PC-3 (cell line): ENCODE results near the gene CCDC78.

Experiments
- CTCF ChIP-seq: fragments of 300-600 bp; sonication (generic); conservative IDR thresholded peaks from 2 replicates; pipeline ENCODE4 v1.5.1; 2017; ENCODE audit warnings: antibody characterized with exemption, low read depth, mild to moderate bottlenecking, low read length
- EZH2 ChIP-seq: fragments of 300-600 bp; sonication (generic); IDR thresholded peaks from one replicate; pipeline ENCODE4 v1.6.1; 2017; ENCODE audit warnings: antibody characterized with exemption, mild to moderate bottlenecking, low read length; ENCODE audit not compliant: unreplicated experiment
- EZH2phosphoT487 ChIP-seq: fragments of 300-600 bp; sonication (generic); IDR thresholded peaks from 2 replicates; pipeline ENCODE4 v1.6.1; 2018; ENCODE audit warnings: mild to moderate bottlenecking, antibody characterized with exemption, low read length, borderline replicate concordance

DNA sequence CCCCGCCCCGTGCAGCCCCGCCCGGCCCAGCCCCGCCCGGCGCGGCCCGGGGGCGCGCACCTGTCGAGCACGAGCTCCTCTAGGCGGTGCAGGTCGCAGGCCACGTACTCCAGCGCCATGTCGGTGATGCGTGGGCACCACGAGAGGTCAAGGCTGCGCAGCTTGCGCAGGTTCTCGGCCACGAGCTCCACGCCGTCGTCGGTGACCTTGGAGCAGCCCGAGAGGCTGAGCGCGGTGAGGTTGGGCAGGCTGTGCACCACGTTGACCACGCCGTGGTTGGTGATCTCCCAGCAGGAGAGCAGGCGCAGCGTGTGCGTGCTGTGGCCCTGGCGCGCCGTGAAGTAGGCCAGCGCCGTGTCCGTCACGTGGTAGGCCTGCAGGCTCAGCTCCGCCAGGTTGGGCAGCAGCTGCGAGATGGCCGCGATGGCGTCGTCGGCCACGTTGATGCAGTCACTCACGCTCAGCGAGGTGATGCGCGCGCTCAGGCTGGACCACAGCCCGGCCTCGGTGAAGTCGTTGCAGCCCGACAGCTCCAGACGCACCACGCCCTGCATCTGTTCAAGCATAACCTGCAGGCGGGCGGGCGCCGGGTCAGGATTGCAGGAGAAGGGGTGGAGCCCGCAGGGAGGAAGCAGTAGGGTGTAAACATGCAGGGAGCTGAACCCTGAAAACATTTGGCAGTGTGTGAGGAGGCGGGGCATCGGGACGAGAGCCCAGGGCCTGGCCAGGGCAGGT lies 30.7 kb downstream of the CCDC78 start:
- TF ChIP-seq CTCF (no peak), EZH2 (no peak), EZH2phosphoT487 (0 out of 2 replicates have a peak, but pooled peaks have one; percentile 46)
